GM08714 (cell line): ENCODE results near the gene CRABP1.
"Not testable (repeated sequence)": the region's sequence is repeated elsewhere in the genome, so short reads cannot be mapped to it uniquely, and the experiment has no call there.

Experiments used
- H3K4me3 ChIP-seq: fragments of 200-500 bp; sonication (Bioruptor generic); 2 replicates; pipeline ENCODE4 v1.5.1; 2014; ENCODE audit warnings: mild to moderate bottlenecking, low read length, inconsistent platforms
- ZNF274 ChIP-seq: IDR thresholded peaks from 2 replicates; pipeline ENCODE4 v1.6.1; 2012; ENCODE audit warnings: mild to moderate bottlenecking, low read depth, low read length

The CRABP1 gene

GRCh38 chr15:78364233-78364632 lies 24.1 kb downstream of the CRABP1 start:
- H3K4me3 ChIP-seq = no peak overlapping the region
- no peak for TF ChIP-seq ZNF274

GRCh38 chr15:78365917-78366316 lies 25.8 kb downstream of the CRABP1 start:
- no peak overlapping the region for H3K4me3 ChIP-seq
- TF ChIP-seq ZNF274 = no peak

GRCh38 chr15:78366342-78366741 lies 26.2 kb downstream of the CRABP1 start:
- TF ChIP-seq ZNF274 = no peak
- no peak overlapping the region for H3K4me3 ChIP-seq

- TF ChIP-seq ZNF274 = no peak
These were observed 28.5 kb downstream of the CRABP1 start for GRCh38 chr15:78368651-78369050.

GRCh38 chr15:78369161-78369560 lies 29.0 kb downstream of the CRABP1 start:
- TF ChIP-seq ZNF274 = no peak
- H3K4me3 ChIP-seq = no peak overlapping the region

More at GRCh38 chr15:78368651-78369050, 28.5 kb downstream of the CRABP1 start:
- H3K4me3 ChIP-seq = no peak overlapping the region

- TF ChIP-seq ZNF274 = no peak
- H3K4me3 ChIP-seq = no peak overlapping the region
These were observed 29.9 kb downstream of the CRABP1 start for GRCh38 chr15:78370013-78370412.

GRCh38 chr15:78372880-78373279 lies 32.7 kb downstream of the CRABP1 start:
- no peak overlapping the region for H3K4me3 ChIP-seq
- TF ChIP-seq ZNF274 = no peak

GRCh38 chr15:78374436-78375393 lies 34.6 kb downstream of the CRABP1 start:
- no peak for TF ChIP-seq ZNF274
- H3K4me3 ChIP-seq = no peak overlapping the region

- H3K4me3 ChIP-seq = not testable (repeated sequence)
These were observed 40.0 kb downstream of the CRABP1 start for GRCh38 chr15:78380143-78380542.

GRCh38 chr15:78382114-78382880 lies 42.1 kb downstream of the CRABP1 start:
- no peak for TF ChIP-seq ZNF274
- H3K4me3 ChIP-seq = no peak overlapping the region

GRCh38 chr15:78384651-78385050 lies 44.5 kb downstream of the CRABP1 start:
- no peak for TF ChIP-seq ZNF274
- H3K4me3 ChIP-seq = no peak overlapping the region

GRCh38 chr15:78387246-78388037 lies 47.3 kb downstream of the CRABP1 start:
- no peak overlapping the region for H3K4me3 ChIP-seq
- no peak for TF ChIP-seq ZNF274

- TF ChIP-seq ZNF274 = no peak
- H3K4me3 ChIP-seq = no peak overlapping the region
These were observed 48.7 kb downstream of the CRABP1 start for GRCh38 chr15:78388865-78389264.

- no peak overlapping the region for H3K4me3 ChIP-seq
- no peak for TF ChIP-seq ZNF274
These were observed 49.2 kb downstream of the CRABP1 start for GRCh38 chr15:78389322-78389721.
